ENCODE results near the gene CDH6.

CDH6 gene

DNA sequence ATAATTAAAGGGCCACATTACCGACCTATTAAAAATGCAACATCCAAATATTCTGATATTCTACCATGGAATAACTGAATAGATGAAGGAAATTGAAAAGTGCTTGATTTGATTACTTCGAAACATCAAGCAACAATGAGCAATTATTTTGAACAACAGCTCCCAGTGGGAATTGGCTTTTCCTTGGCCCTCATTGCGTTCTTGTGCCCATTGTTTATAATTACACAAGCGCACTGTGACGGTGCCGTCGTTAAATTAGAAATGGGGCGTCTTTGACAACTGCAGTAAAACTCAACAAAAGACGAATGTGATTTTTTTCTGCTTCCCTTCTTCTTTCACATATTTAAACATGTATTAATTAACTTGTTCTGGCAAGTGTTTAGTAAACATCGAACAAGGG lies 61.6 kb downstream of the CDH6 start:
- DNase-seq, result no peak

DNA sequence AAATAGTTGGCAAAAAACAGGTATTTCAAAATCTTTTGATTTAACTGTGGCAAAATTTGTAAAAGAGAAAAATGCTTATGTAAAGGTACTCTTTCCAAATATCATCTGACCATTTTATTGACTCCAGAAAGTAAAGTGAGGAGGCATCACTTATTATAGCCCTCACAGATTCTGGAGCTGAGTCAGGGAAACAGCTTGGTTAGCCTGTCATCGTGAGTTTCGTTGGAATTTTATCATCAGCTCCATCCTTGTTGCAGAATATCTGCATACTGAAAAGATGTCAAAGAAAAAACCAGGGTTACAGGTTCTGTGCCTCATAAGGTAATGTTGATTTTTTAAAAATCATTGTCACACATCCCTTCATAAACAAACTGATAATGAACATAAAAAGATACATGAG lies 74.8 kb downstream of the CDH6 start:
- DNase-seq, result no peak

DNA sequence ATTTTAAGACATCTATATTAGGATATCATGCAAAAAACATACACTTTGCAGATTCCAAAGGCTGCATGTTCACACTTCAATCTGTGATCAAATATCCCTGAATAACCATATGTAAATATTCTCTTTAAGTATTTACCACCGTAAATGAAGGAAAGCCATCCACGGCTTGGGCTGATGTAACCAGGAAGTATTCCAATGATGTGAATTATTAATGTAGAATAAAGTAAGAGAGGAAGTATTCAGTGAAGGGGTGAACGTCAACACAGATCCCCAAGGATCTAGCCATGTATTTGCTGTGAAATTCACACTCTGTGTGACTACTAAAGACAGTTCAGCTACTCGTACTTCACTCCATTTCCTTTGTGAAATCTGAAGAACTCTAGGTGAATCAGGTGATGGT lies 75.2 kb downstream of the CDH6 start:
- DNase-seq, result no peak

DNA sequence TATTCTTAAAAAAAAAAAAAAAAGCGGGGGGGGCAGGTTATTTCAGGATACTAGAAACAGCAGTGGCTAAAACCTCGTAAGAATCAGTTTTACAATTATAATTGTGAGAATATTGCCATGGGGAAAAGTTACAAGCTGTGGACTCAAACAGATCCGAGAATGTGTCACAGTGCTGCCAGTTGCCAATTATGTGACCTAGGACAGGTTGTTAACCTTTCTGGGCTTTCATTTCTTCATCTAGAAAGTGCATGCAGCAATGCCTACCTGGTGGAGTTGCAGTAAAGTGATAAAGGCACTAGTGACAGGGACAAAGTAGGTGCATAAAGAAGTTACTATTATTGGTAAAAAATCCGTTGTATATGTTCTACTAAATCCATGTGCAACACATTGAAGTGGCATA lies 75.8 kb downstream of the CDH6 start:
- no peak for DNase-seq

DNA sequence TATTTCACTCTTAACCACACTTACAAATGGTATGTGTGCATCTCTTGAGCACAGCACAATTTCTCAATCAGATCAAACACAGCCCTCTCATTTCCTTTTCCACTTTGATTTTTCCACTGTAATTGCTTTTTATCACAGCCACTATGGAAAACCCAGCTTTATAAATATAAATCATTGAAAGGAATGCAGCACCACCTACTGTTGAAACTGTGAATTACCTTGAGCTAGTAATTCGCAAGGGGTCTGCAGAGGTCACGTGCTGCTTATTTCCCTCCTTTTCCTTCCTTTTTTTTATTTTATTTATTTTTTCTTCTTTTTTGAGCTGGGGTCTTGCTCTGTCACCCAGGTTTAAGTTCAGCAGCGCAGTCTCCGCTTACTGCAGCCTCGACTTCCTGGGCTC lies 76.9 kb downstream of the CDH6 start:
- DNase-seq, result no peak

DNA sequence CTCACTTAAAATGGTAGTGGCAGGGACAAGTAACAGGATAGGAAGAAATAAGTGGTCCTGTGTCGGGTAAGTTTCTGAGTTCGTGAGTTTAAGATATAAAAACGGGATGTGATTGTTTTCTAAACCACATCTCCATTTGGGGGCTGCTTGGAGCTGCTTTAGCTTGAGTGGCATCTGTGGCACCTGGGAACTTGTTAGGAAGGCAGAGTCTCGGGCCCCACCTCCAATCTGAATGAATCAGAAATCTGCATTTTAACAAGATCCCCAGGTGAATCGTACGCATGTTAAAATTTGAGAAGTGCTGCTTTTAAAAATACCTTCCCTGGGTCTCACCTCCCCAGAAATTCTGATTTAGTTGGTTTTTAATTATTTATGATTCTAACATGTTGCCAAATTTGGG lies 78.1 kb downstream of the CDH6 start:
- no peak for DNase-seq

DNA sequence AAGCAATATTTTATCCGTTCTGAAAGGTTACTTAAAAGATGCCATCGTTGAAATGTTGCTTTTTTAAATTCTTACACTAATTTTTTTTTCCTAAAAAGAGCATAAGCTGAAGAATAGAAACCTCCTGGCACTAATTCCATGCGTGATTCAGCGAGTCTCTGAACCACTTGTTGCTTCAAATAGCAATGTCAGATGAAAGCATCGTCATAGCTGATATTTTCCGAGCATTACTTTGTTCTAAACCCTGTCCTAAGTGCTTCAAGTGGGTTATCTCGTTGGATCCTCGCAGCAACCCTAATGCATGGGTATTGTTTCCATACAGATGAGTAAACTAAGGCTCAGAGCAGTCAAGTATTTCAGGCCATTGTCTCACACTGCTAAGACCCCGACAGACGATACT lies 79.7 kb downstream of the CDH6 start:
- DNase-seq, result no peak

DNA sequence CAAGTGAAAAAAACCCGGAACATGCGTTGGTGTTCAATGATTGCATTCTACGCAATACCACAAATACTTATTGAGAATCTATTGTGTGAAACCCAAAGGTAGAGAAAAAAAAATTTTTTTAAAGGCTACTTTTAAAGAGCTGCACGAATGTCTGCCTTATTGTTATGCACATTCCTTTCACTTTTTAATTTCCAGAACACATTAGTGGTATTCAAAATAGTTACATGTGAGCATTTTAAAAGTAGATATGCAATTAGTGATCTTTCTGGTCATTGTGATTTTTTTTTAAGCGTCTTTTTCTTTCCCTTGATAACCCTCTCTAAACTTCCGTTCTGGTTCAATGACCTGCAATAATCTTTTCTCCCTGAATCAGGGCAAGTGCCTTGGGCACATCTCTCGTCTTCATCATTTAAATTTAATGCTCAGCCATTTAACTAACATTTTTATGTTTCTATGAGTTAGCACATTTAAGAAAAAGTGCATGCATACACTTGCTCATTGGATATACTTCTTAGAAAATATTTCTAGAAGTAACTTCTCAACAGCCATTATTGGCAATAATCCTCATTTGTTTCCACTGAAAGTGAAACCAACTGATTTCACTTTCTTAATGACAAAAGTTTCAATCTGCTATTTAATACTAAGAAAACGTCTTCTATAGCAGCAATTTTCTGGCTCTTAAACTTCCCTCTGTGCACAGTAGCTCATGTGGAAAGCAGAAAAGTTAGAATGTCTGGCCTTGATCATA lies 80.3 kb downstream of the CDH6 start:
- DNase-seq, result no peak

DNA sequence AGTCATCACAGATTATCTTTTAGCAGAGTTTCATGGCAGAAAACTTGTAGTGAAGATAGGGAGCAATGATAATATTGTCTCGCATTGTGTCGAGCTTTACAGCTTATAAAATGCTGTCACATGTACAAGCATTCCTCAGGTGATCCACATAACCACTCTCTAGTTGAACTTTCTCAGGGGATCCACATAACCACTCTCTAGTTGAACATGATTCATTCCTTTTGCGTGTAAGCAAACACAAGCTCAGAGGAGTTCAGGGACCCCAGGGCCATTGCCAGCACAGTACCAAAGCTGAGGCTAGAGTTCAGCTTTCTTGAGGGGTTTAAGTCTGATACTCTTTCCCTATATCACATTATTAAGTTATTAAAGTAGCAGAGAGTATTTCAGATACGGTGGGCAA lies 86.7 kb downstream of the CDH6 start:
- no peak for DNase-seq

DNA sequence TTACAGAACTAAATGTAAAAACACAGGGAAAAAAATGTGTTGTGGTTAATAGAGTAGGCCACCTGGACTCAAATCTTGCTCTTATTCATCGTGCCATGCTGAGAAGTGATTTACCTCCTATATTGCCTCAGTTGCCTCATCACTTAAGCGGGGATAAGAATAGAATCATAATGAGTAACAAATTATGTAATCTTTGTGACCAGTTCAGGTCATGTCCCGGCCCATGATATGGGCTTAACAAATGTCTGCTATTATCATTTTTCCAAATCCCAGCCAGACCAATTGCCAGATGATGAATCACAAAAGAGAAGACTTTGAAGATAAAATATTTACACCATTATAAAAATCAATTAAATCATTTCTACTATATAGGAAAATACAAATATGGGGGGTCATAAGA lies 89.8 kb downstream of the CDH6 start:
- DNase-seq, result no peak

DNA sequence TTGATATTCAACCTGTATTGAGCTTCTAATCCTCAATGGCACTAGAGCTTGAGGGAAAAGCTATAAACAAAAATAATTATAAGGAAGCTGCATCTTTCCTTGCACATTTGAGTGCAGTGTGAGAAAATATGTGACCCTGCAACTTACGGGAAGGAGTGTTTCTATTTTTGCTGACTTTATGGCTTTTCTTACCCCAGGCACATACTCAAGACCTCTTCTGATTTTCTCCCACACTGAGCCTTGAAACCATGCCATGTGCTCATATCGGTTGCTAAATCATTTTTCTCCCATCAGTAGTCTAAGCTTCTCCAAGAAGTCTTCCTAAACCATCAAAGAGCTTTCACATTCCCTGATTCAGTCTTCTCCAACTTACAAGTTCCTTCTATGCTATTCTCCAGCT lies 91.5 kb downstream of the CDH6 start:
- no peak for DNase-seq

DNA sequence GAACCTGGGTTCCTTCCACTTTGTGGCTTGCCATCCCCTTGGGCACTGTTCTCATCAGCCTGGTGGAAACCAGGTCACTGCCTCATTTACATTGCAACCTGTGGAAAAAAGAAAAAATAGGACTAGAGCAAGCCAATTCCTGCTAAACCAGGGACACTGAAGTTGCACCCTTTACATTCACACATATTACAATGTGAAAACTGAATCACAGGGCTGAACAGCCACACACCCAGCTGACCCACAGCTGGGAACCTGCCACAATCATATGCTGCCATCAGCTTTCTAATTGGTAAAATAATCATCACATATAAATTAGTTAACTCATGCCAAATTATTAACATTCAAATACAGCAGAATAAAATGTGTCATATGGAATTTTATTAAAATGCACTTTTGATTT lies 94.5 kb downstream of the CDH6 start:
- DNase-seq, result no peak

DNA sequence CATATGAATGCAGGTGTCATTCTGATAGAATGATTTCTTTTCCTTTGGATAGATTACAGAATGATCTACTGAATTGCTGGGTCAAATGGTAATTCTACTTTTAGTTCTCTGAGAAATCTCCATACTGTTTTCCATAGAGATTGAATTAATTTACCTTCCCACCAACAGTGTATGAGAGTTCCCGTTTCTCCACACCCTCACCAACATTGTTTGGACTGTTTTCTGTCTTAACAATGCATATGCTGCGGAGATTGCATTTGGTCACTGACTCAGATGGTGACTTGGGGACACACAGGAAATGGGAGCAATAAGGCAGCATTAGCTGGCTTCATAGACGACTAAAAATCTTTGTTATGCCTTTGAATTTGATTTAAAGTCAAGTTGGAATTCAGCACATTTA lies 95.9 kb downstream of the CDH6 start:
- DNase-seq, result no peak

DNA sequence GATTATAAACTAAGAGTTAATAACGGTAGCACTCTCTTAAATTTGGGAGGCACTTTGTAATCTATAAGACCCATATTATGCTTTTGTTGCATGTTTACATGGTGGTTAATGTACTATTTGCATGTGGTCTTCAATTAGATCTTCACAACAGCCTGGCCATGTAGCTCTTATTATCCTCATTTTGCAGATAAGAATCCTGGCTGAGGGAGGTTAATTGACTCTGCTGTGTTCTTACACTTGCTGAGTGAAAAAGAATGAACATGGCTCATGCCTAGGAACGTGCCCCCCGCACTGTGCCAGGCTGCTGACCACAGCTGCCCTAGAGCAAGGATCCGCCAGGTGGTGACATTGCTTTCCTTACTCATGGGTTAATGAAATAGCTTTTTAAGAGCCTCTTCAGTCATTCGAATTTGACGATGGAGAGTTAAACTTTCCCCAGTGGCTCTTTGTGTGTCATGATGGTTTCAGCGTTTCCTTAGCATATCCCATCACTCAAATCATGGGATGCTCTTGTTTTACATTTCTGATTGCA lies 97.9 kb downstream of the CDH6 start:
- no peak for DNase-seq

DNA sequence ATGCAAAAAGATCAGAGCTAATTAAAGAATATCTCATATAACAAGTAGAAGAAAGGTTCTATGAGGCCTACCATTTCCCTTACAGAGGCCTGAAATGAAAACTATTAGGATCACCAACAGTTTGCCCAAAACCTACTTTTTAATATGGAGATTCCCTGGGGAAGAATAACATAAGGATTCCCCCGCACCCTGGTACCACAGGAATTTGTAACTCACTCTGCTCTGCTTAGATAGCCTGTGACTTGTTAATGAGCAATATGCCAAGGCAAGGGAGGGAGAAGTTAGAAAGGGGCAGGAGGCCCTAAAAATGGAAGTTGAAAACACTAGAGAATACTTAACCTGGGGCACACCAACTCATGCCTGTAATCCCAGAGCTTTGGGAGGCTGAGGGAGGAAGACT lies 107.0 kb downstream of the CDH6 start:
- DNase-seq, result no peak

DNA sequence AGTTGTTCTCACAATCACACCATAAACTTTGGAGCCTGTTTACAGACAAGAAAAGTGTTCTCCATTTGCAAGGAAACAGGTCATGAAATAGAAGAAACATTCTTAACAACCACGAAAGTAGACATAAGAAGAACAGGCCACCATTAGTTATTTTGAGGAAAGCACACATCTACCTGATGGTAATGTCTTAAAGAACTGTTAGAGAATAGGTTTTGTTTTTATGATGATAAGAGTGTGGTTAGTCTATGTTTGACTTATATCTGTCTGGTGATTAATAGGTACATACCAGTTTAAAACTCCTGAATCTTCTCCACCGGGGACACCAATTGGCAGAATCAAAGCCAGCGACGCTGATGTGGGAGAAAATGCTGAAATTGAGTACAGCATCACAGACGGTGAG lies 108.3 kb downstream of the CDH6 start:
- no peak for DNase-seq

DNA sequence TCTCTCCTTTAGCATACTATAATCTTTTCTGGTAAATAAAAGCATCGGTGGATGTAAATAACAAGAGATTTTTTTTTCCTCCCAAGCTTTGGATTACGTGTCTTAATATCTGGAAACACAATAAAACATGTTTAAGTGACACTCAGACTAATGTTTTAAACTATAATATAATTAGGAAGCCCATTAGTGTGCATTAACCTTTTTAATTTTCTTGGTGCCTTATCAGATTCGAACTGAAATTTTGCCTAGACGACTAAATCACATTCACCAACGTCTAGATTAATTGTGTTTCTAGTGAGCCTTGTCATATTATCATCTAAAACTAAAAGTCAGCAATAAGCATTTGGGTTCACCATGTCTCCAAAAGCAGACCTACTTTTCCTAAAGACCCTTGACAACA lies 110.2 kb downstream of the CDH6 start:
- DNase-seq, result no peak

DNA sequence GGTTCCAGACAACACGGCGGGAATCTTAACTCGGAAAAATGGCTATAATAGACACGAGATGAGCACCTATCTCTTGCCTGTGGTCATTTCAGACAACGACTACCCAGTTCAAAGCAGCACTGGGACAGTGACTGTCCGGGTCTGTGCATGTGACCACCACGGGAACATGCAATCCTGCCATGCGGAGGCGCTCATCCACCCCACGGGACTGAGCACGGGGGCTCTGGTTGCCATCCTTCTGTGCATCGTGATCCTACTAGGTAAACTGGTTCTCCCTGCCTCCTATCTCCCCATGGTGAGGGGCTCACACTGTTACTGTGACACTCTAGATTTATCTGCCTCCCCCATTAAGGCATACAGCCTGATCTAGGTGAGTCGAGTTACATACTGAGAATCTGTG lies 124.2 kb downstream of the CDH6 start:
- DNase-seq, result no peak

DNA sequence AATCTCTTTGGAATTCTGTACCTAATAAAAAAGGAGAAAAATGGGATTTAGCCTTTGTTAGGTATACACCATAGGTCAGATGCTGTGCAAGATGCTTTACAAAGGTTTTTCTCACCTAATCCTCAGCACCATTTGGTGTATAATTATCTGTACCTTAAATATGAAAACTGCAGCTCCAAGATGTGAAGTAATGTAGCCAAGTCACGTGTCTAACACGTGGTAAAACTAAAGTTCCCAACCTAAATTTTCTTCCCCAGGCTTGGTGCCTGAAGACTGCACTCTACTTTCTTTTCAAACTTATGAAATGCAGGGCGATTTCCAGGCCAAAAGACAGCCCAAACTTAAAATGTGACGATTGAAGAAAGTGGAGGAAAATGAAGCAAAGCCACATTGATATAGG lies 125.8 kb downstream of the CDH6 start:
- no peak for DNase-seq

DNA sequence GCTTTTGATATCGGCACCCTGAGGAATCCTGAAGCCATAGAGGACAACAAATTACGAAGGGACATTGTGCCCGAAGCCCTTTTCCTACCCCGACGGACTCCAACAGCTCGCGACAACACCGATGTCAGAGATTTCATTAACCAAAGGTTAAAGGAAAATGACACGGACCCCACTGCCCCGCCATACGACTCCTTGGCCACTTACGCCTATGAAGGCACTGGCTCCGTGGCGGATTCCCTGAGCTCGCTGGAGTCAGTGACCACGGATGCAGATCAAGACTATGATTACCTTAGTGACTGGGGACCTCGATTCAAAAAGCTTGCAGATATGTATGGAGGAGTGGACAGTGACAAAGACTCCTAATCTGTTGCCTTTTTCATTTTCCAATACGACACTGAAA lies 129.5 kb downstream of the CDH6 start:
- DNase-seq, result no peak

DNA sequence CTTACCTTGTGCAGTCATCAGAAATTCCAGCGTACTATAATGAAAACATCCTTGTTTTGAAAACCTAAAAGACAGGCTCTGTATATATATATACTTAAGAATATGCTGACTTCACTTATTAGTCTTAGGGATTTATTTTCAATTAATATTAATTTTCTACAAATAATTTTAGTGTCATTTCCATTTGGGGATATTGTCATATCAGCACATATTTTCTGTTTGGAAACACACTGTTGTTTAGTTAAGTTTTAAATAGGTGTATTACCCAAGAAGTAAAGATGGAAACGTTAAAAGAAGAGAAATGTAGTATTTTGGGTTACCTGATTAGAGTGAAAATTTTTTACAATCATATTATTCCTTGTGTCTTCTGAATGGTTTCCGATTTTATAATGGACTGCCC lies 131.4 kb downstream of the CDH6 start:
- DNase-seq, result no peak

DNA sequence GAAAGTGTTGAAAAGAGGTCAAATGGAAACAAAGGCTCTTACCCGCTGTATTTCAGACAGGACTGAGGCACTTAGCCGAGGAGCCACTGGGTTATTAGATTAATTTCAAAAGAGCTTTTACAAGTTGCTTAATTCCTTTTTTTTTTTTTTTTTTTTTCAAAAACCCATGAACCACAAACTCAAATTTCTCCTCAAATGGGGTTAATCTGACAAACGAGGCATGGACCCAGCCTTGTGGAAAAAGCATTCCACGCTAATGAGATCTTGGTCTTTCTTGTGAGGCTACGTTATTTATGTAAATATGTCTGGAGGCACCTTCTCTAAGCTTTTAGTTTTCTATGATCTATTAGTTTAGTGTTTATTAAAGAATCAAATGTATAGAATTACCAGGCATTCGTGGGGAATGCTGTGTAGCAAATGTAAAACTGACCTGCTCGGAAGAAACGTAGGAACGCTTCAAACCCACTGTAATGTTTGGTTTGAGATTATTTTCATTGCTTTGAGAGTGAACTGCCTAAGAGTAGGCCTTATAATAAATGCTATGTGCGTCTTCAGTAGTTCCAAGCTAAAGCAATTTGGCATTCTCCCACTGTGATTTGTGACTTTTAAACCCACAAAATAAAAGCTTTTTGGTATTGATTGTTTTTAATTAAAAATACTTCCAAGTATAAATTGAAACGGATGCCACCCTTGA lies 134.7 kb downstream of the CDH6 start:
- DNase-seq, result no peak

DNA sequence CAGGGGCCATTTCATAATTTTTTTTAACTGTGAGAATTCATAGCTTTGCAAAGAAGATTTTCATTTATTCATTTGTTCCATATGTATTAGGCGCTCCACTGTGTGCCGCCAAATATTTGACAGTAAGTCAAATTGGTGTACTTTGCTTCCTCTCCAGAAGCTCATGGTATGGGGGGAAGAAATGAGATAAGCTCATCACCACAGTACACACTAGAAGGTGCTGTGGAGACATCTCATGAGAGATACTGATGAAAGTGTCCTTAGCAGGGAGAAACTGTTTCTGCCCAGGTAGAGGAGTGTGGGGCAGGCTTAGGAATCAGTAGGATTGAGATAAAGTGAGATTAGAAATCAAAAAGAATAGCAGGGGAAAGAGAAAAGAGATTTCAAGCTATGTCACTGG lies 136.2 kb downstream of the CDH6 start:
- DNase-seq, result no peak

DNA sequence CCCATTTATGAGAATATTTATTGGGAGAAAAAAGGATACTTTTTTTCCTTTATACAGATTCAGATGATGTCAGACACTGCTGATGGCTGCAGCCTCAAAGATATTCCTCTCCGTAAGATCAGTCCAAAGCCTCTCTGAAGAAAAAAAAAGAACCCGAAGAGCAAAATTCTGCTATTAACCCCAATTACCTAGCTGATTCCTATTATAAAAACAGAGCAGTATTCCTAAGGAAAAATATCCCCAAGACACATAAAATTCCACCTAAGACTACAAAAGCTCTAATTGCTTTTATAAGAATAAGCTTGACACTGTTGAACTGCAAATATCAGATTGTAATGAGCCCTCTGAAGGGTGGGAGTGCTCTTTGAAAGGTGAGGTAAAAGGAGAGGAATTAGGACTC lies 138.7 kb downstream of the CDH6 start:
- DNase-seq, result no peak

DNA sequence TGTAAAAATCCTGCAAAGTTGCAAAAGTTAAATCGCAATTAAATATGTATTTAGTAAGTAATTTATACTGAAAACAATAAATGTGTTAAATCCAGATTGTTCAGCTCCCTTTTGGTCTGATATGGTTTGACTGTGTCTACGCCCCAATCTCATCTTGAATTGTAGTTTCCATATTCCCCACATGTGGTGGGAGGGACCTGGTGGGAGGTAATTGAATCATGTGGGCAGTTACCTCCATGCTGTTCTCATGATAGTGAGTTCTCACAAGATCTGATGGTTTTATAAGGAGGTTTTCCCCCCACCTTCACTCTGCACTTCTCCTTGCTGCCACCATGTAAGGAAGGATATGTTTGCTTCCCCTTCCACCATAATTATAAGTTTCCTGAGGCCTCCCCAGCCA lies 140.0 kb downstream of the CDH6 start:
- no peak for DNase-seq
